Trophoblast cell (in vitro differentiated cells and primary cell): ENCODE data around the gene SELP.
"Not testable (repeated sequence)": the region's sequence is repeated elsewhere in the genome, so short reads cannot be mapped to it uniquely, and the experiment has no call there.

Experiments
- DNase-seq, 2 donors: peaks; one replicate each; pipeline ENCODE4 v3.0.0-alpha.2; 2016
- H2AFZ ChIP-seq: 2 replicates; pipeline ENCODE4 v1.6.1; 2013; ENCODE audit warnings: low read length, moderate library complexity, mild to moderate bottlenecking; ENCODE audit not compliant: insufficient read depth, poor library complexity
- H2AK5ac ChIP-seq: 2 replicates; pipeline ENCODE4 v1.6.1; 2013; ENCODE audit warnings: mild to moderate bottlenecking, low read length
- H2BK120ac ChIP-seq: 2 replicates; pipeline ENCODE4 v1.6.1; 2013; ENCODE audit warnings: low read length, mild to moderate bottlenecking, moderate library complexity; ENCODE audit not compliant: insufficient read depth, poor library complexity
- H2BK12ac ChIP-seq: 2 replicates; pipeline ENCODE4 v1.6.1; 2013; ENCODE audit warnings: mild to moderate bottlenecking, low read length, moderate library complexity
- H2BK5ac ChIP-seq: 2 replicates; pipeline ENCODE4 v1.6.1; 2013; ENCODE audit warnings: low read length, low read depth, moderate library complexity, mild to moderate bottlenecking; ENCODE audit not compliant: poor library complexity
- H3K14ac ChIP-seq: 2 replicates; pipeline ENCODE4 v1.6.1; 2013; ENCODE audit warnings: mild to moderate bottlenecking, low read length
- H3K18ac ChIP-seq: 2 replicates; pipeline ENCODE4 v1.6.1; 2013; ENCODE audit warnings: mild to moderate bottlenecking, low read length
- H3K23ac ChIP-seq: 2 replicates; pipeline ENCODE4 v1.6.1; 2013; ENCODE audit warnings: low read length
- H3K27ac ChIP-seq: 2 replicates; pipeline ENCODE4 v1.5.1; 2013; ENCODE audit warnings: low read depth, mild to moderate bottlenecking, inconsistent platforms, low read length, moderate library complexity
- H3K27me3 ChIP-seq: 2 replicates; pipeline ENCODE4 v1.6.1; 2013; ENCODE audit warnings: inconsistent platforms, mild to moderate bottlenecking, low read length, moderate library complexity; ENCODE audit not compliant: insufficient read depth
- H3K36me3 ChIP-seq, 2 experiments: 1 replicate in 1 of 2; 2 replicates in 1 of 2; pipeline ENCODE4 v1.6.1; 2013; ENCODE audit warnings: low read length in 2 of 2, mild to moderate bottlenecking in 2 of 2, moderate library complexity in 1 of 2; ENCODE audit not compliant: insufficient read depth in 2 of 2, control insufficient read depth in 1 of 2
- H3K4ac ChIP-seq: 2 replicates; pipeline ENCODE4 v1.6.1; 2013; ENCODE audit warnings: low read depth, mild to moderate bottlenecking, low read length, moderate library complexity
- H3K4me1 ChIP-seq, 2 experiments: 1 replicate in 1 of 2; 2 replicates in 1 of 2; pipeline ENCODE4 v1.6.1; 2013; ENCODE audit warnings: low read length in 2 of 2, mild to moderate bottlenecking in 2 of 2, moderate library complexity in 1 of 2; ENCODE audit not compliant: insufficient read depth in 2 of 2, control insufficient read depth in 1 of 2
- H3K4me2 ChIP-seq: 2 replicates; pipeline ENCODE4 v1.6.1; 2013; ENCODE audit warnings: inconsistent platforms, mild to moderate bottlenecking, low read length, moderate library complexity
- H3K4me3 ChIP-seq: 2 replicates; pipeline ENCODE4 v1.5.1; 2013; ENCODE audit warnings: mild to moderate bottlenecking, low read depth, low read length, inconsistent platforms
- H3K79me1 ChIP-seq: one replicate; pipeline ENCODE4 v1.6.1; 2013; ENCODE audit warnings: low read length
- H3K79me2 ChIP-seq: 2 replicates; pipeline ENCODE4 v1.6.1; 2013; ENCODE audit warnings: low read length, mild to moderate bottlenecking; ENCODE audit not compliant: control insufficient read depth, insufficient read depth, poor library complexity
- H3K9ac ChIP-seq: 2 replicates; pipeline ENCODE4 v1.6.1; 2013; ENCODE audit warnings: mild to moderate bottlenecking, low read length
- H3K9me3 ChIP-seq: 2 replicates; pipeline ENCODE4 v1.6.1; 2013; ENCODE audit warnings: low read depth, mild to moderate bottlenecking, control low read depth, inconsistent platforms, low read length; ENCODE audit not compliant: insufficient read depth
- H4K12ac ChIP-seq: 2 replicates; pipeline ENCODE4 v1.6.1; 2013; ENCODE audit warnings: low read depth, mild to moderate bottlenecking, low read length, moderate library complexity
- H4K8ac ChIP-seq: 2 replicates; pipeline ENCODE4 v1.6.1; 2013; ENCODE audit warnings: low read depth, mild to moderate bottlenecking, low read length, moderate library complexity
- H4K91ac ChIP-seq: one replicate; pipeline ENCODE4 v1.6.1; 2013; ENCODE audit warnings: low read depth, mild to moderate bottlenecking, low read length, moderate library complexity
- WGBS: extraction: QIAGEN DNeasy Blood & Tissue Kit; methylation state at CpG from one replicate; pipeline ENCODE4 v1.1.7; 2013; ENCODE audit warnings: missing lambda C conversion rate; ENCODE audit not compliant: insufficient read length, insufficient coverage; ENCODE audit errors: extremely low coverage; 5-methylcytosine and 5-hydroxymethylcytosine counted together

SELP gene

DNA sequence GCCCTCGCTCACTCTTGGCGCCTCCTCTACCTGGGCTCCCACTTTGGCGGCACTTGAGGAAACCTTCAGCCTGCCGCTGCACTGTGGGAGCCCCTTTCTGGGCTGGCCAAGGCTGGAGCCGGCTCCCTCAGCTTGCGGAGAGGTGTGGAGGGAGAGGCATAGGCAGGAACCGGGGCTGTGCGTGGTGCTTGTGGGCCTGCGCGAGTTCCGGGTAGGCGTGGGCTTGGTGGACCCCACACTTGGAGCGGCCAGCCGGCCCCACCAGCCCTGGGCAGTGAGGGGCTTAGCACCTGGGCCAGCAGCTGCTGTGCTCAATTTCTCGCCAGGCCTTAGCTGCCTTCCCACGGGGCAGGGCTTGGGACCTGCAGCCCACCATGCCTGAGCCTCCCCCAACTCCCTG is 31.1 kb upstream of the SELP start:
- not testable (repeated sequence) for H3K18ac ChIP-seq
- WGBS: no CpG with 5 or more reads among the region's 16 CpGs

GRCh38 chr1:169658777-169659176 is 28.9 kb upstream of the SELP start:
- H4K91ac ChIP-seq, H3K4me2 ChIP-seq, H3K18ac ChIP-seq, H2AK5ac ChIP-seq, H3K4me3 ChIP-seq, H3K9me3 ChIP-seq, H2AFZ ChIP-seq, H3K27ac ChIP-seq, H4K12ac ChIP-seq, H2BK12ac ChIP-seq, H3K4ac ChIP-seq, H3K36me3 ChIP-seq, H3K79me2 ChIP-seq, H3K23ac ChIP-seq, H2BK120ac ChIP-seq, H3K14ac ChIP-seq, H3K4me1 ChIP-seq, H3K27me3 ChIP-seq, H4K8ac ChIP-seq, DNase-seq, H2BK5ac ChIP-seq, H3K9ac ChIP-seq, H3K79me1 ChIP-seq: not testable (repeated sequence)

More for the DNA sequence above, 31.1 kb upstream of the SELP start:
- not testable (repeated sequence) for H2BK12ac ChIP-seq, H2AK5ac ChIP-seq, H3K4me1 ChIP-seq, H3K4me3 ChIP-seq, H3K36me3 ChIP-seq, DNase-seq, H4K12ac ChIP-seq, H2BK5ac ChIP-seq, H2BK120ac ChIP-seq, H3K9me3 ChIP-seq, H3K23ac ChIP-seq, H3K9ac ChIP-seq, H3K4me2 ChIP-seq, H4K8ac ChIP-seq, H2AFZ ChIP-seq, H3K14ac ChIP-seq, H3K27me3 ChIP-seq, H3K79me2 ChIP-seq, H3K79me1 ChIP-seq, H3K4ac ChIP-seq, H4K91ac ChIP-seq, H3K27ac ChIP-seq

- no peak overlapping the region for H3K4me3 ChIP-seq
- peaks cover 7 to 8% of the 10 kb centered on the region in 2 experiments for H3K4me1 ChIP-seq
- H4K91ac ChIP-seq: no peak overlapping the region
- H3K23ac ChIP-seq: no peak overlapping the region
- H2AFZ ChIP-seq: no peak overlapping the region
- no peak overlapping the region for H3K14ac ChIP-seq
- H3K4ac ChIP-seq: no peak overlapping the region
- H4K8ac ChIP-seq: no peak overlapping the region
- H3K9ac ChIP-seq: no peak overlapping the region
- no peaks in the 10 kb centered on the region for H3K79me2 ChIP-seq
- H2AK5ac ChIP-seq: no peak overlapping the region
- H3K9me3 ChIP-seq: no peaks in the 10 kb centered on the region
- H2BK120ac ChIP-seq: no peak overlapping the region
- no CpG with 5 or more reads among the region's 2 CpGs for WGBS
- H3K27ac ChIP-seq: no peak overlapping the region
- no peak overlapping the region for H4K12ac ChIP-seq
- H3K79me1 ChIP-seq: peaks cover 4% of the 10 kb centered on the region
- no peak for DNase-seq
- no peak overlapping the region for H2BK12ac ChIP-seq
- H3K27me3 ChIP-seq: no peaks in the 10 kb centered on the region
- H3K4me2 ChIP-seq: no peak overlapping the region
- H3K36me3 ChIP-seq: no peaks in the 10 kb centered on the region
- no peak overlapping the region for H3K18ac ChIP-seq
- H2BK5ac ChIP-seq: no peak overlapping the region
Measured at GRCh38 chr1:169653873-169654272, 23.9 kb upstream of the SELP start.

DNA sequence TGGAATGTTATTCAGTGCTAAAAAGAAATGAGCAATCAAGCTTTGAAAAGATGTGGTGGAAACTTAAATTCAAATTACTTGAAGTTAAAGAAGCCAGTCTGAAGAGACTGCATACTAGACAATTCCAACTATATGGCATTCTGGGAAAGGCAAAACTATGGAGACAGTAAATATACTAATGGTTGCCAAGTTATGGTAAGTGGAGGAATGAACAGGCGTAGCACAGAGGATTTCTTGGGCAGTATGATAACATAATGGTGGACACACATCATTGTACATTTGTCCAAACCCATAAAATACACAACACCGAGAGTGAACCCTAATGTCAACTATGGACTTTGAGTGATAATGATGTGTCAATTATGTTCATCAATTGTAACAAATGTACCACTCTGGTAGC is 21.1 kb upstream of the SELP start:
- H2BK120ac ChIP-seq: no peak overlapping the region
- no peak overlapping the region for H3K27ac ChIP-seq
- H2AFZ ChIP-seq: no peak overlapping the region
- H3K4me3 ChIP-seq: no peak overlapping the region
- no peak overlapping the region for H4K12ac ChIP-seq
- no peak overlapping the region for H3K4ac ChIP-seq
- H3K18ac ChIP-seq: no peak overlapping the region
- no peak overlapping the region for H3K14ac ChIP-seq
- peaks cover 0 to 1% of the 10 kb centered on the region in 2 experiments for H3K4me1 ChIP-seq
- H3K9ac ChIP-seq: no peak overlapping the region
- DNase-seq: no peak
- H3K23ac ChIP-seq: no peak overlapping the region
- H3K27me3 ChIP-seq: no peaks in the 10 kb centered on the region
- H4K8ac ChIP-seq: no peak overlapping the region
- H4K91ac ChIP-seq: no peak overlapping the region
- WGBS: no CpG with 5 or more reads among the region's 2 CpGs
- H3K36me3 ChIP-seq: no peaks in the 10 kb centered on the region
- H3K79me2 ChIP-seq: no peaks in the 10 kb centered on the region
- H3K9me3 ChIP-seq: no peaks in the 10 kb centered on the region
- H2BK5ac ChIP-seq: no peak overlapping the region
- no peak overlapping the region for H3K4me2 ChIP-seq
- no peak overlapping the region for H2AK5ac ChIP-seq
- no peak overlapping the region for H2BK12ac ChIP-seq
- peaks cover under 1% of the 10 kb centered on the region for H3K79me1 ChIP-seq
